ENCODE results near the gene AGAP1.

Gene AGAP1

GRCh38 chr2:235986361-235986760 is 492.5 kb downstream of the AGAP1 start:
- peaks cover 6% of the 10 kb centered on the region for H3K27me3 Mint-ChIP-seq
- no peaks in the 10 kb centered on the region for H3K4me1 Mint-ChIP-seq
- no peak for DNase-seq

DNA sequence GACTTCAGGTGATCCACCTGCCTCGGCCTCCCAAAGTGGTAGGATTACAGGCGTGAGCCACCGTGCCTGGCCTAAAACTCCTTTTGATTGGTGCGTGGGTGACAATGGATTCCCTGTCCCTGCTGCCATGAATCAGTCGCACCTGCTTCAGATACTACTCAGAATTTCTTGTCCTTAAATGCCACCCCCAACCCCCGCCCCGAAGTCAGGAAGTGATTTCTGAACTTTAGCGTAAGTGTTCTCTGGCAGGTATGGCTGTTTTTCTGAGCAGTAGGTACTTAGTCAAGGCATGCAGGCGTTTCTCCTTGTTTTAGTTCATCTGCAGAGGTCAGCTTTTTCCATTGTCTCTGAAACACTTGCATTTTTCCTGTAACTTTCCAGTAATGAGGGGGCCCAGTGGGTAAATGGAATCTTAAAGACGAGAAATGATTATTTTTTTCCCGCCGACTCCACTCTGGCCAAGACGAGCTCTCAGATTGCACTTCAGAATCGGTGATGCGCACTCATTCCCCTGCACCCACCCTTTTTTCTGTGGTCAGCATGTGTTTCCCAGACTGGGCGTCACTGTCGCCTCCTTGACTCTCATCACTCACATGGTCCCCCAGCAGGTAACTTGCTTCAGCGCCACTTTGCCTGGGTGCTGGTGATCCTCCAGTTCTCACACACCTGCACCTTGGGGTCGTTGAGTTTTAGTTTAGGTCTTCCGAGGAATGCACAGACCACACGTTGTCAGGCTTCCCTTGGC is 494.6 kb downstream of the AGAP1 start:
- no peak for ATAC-seq
- H3K9me3 Mint-ChIP-seq = no peaks in the 10 kb centered on the region
- DNase-seq = no peak
- H3K27ac Mint-ChIP-seq = no peak overlapping the region
- no peak overlapping the region for H3K4me3 Mint-ChIP-seq
- no peaks in the 10 kb centered on the region for H3K36me3 Mint-ChIP-seq (ENCODE audit: low read depth)
- no peaks in the 10 kb centered on the region for H3K4me1 Mint-ChIP-seq
- peaks cover 6% of the 10 kb centered on the region for H3K27me3 Mint-ChIP-seq

More at GRCh38 chr2:235986361-235986760, 492.5 kb downstream of the AGAP1 start:
- ATAC-seq = no peak
- no peak overlapping the region for H3K27ac Mint-ChIP-seq
- H3K36me3 Mint-ChIP-seq (ENCODE audit: low read depth) = no peaks in the 10 kb centered on the region
- H3K9me3 Mint-ChIP-seq = no peaks in the 10 kb centered on the region
- H3K4me3 Mint-ChIP-seq = no peak overlapping the region

DNA sequence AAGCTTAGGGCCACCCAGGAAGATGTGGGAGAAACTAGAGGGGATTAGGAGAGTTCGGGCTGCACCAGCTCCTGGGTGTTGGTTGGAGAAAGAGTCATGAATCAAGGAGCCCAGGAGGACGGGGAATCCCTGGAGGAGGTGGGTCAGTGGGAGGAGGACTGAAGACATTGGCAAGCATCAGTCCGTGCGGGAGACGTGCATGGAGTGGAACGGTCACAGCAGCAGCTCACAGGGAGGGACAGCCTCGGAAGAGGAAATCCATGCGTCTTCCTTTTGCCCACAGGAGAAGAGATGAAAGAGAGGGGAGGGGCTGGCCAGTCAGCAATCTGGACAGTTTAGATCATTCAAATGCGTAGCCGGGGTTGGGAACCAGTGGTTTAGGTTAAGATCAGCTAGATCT is 495.7 kb downstream of the AGAP1 start:
- Mint-ChIP-seq H3K9me3 (no peaks in the 10 kb centered on the region), H3K27me3 (peaks cover 6% of the 10 kb centered on the region), H3K27ac (no peak overlapping the region), H3K36me3 (ENCODE audit: low read depth) (no peaks in the 10 kb centered on the region), H3K4me3 (no peak overlapping the region), H3K4me1 (no peaks in the 10 kb centered on the region)
- no peak for ATAC-seq
- no peak for DNase-seq

DNA sequence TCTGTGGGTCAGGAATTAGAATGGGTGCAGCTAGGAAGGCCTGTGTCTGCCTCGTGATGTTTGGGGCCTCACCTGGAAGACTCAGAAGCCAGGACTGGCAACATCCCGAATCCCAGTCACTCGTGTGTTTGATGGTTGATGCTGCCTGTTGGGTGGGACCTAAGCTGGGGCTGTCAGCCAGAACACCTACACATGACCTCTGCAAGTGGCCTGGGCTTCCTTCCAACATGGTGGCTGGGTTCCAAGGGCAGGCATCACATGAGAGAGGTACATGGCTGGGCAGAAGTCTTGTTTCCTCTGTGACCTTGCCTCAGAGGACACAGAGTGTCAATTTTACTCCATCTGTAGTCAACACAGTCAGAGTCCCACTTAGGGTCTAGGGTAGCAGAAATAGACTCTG is 496.5 kb downstream of the AGAP1 start:
- no peaks in the 10 kb centered on the region for H3K4me1 Mint-ChIP-seq
- no peaks in the 10 kb centered on the region for H3K36me3 Mint-ChIP-seq (ENCODE audit: low read depth)
- ATAC-seq = no peak
- peaks cover 6% of the 10 kb centered on the region for H3K27me3 Mint-ChIP-seq
- H3K4me3 Mint-ChIP-seq = no peak overlapping the region
- no peak for DNase-seq
- H3K9me3 Mint-ChIP-seq = no peaks in the 10 kb centered on the region
- H3K27ac Mint-ChIP-seq = no peak overlapping the region

DNA sequence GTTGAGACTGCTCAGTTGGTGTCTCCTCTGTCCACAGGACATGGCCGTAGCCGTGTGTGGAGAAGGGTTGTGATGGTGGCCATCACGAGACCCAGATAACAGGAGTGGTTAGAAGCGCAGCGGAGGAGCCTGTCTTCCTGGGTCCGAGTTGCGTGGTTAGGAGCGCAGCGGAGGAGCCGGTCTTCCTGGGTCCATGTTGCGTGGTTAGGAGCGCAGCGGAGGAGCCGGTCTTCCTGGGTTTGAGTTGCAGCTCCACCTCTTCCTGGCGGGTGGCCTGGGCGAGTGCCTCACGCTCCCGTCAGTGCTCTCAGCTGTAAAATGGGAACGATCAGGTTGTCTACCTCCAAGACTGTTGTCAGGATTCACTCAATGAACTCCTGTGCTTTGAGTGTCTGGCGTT is 498.2 kb downstream of the AGAP1 start:
- H3K27ac Mint-ChIP-seq = no peak overlapping the region
- no peaks in the 10 kb centered on the region for H3K36me3 Mint-ChIP-seq (ENCODE audit: low read depth)
- H3K27me3 Mint-ChIP-seq = peaks cover 8% of the 10 kb centered on the region
- H3K4me3 Mint-ChIP-seq = no peak overlapping the region
- no peak for DNase-seq
- no peak for ATAC-seq
- no peaks in the 10 kb centered on the region for H3K4me1 Mint-ChIP-seq
- H3K9me3 Mint-ChIP-seq = no peaks in the 10 kb centered on the region

GRCh38 chr2:235996419-235996818 is 502.6 kb downstream of the AGAP1 start:
- Mint-ChIP-seq H3K4me1 (no peaks in the 10 kb centered on the region), H3K9me3 (peaks cover 4% of the 10 kb centered on the region), H3K27ac (no peak overlapping the region), H3K4me3 (no peak overlapping the region), H3K36me3 (ENCODE audit: low read depth) (no peaks in the 10 kb centered on the region), H3K27me3 (peaks cover 1% of the 10 kb centered on the region)
- no peak for DNase-seq
- no peak for ATAC-seq

GRCh38 chr2:235999011-235999410 is 505.2 kb downstream of the AGAP1 start:
- H3K4me3 Mint-ChIP-seq = no peak overlapping the region
- no peaks in the 10 kb centered on the region for H3K4me1 Mint-ChIP-seq
- peaks cover 4% of the 10 kb centered on the region for H3K9me3 Mint-ChIP-seq
- H3K36me3 Mint-ChIP-seq (ENCODE audit: low read depth) = no peaks in the 10 kb centered on the region
- no peak for ATAC-seq
- H3K27me3 Mint-ChIP-seq = peaks cover 1% of the 10 kb centered on the region
- no peak for DNase-seq
- H3K27ac Mint-ChIP-seq = no peak overlapping the region

- no peak overlapping the region for H3K27ac Mint-ChIP-seq
- no peaks in the 10 kb centered on the region for H3K4me1 Mint-ChIP-seq
- H3K4me3 Mint-ChIP-seq = no peak overlapping the region
- ATAC-seq (no peak), DNase-seq (no peak)
- H3K9me3 Mint-ChIP-seq = peaks cover 4% of the 10 kb centered on the region
- H3K27me3 Mint-ChIP-seq = no peaks in the 10 kb centered on the region
- H3K36me3 Mint-ChIP-seq (ENCODE audit: low read depth) = no peaks in the 10 kb centered on the region
These were observed 507.5 kb downstream of the AGAP1 start for GRCh38 chr2:236001166-236001828.

DNA sequence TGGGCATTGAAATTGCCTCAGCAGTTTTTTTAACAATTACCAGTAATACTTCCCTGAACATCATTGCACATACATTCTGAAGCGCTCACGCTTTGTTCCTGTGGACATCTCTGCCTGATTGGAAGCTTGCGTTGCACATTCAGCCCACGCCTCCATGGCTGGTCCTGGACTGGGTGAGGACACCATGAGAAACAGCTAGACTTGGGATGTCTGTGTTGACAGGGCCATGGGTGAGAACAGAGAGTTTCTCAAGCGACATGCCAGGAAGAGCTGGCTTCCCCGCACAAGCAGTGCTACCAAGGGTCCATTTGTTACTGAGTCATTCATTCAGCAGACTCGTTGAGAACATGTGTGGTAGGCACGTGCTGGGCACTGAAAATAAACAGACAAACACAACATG is 508.0 kb downstream of the AGAP1 start:
- Mint-ChIP-seq H3K27ac (no peak overlapping the region), H3K9me3 (peaks cover 4% of the 10 kb centered on the region), H3K27me3 (peaks cover 2% of the 10 kb centered on the region), H3K4me1 (no peaks in the 10 kb centered on the region), H3K36me3 (ENCODE audit: low read depth) (no peaks in the 10 kb centered on the region), H3K4me3 (no peak overlapping the region)
- DNase-seq (no peak), ATAC-seq (no peak)

GRCh38 chr2:236008006-236008405 is 514.2 kb downstream of the AGAP1 start:
- Mint-ChIP-seq H3K4me3 (no peak overlapping the region), H3K27me3 (peaks cover 2% of the 10 kb centered on the region), H3K9me3 (no peaks in the 10 kb centered on the region), H3K27ac (no peak overlapping the region), H3K4me1 (no peaks in the 10 kb centered on the region), H3K36me3 (ENCODE audit: low read depth) (no peaks in the 10 kb centered on the region)
- DNase-seq = no peak
- ATAC-seq = no peak

DNA sequence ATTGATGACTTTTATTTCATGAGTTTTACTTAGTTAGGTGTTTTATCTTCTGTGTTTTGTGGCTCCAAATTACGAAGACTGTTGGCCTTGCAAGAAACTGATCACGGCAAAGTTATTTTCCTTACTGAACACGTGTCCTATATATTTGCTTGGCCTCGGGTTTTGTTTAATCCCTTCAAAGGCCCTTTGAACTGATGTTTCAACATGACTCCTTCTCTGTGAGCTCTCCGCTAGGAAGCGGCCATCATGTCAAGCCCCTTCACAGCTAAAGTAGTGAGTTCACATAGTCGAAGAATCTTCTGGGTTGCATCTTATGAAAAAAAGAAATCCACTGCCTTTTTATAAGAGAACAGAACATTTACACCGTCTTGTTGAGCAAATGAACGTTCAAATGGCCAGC is 515.0 kb downstream of the AGAP1 start:
- DNase-seq (no peak), ATAC-seq (no peak)
- H3K27ac Mint-ChIP-seq = no peak overlapping the region
- H3K36me3 Mint-ChIP-seq (ENCODE audit: low read depth) = no peaks in the 10 kb centered on the region
- no peaks in the 10 kb centered on the region for H3K9me3 Mint-ChIP-seq
- peaks cover 2% of the 10 kb centered on the region for H3K27me3 Mint-ChIP-seq
- no peak overlapping the region for H3K4me3 Mint-ChIP-seq
- no peaks in the 10 kb centered on the region for H3K4me1 Mint-ChIP-seq

- ATAC-seq (no peak), DNase-seq (no peak)
- peaks cover 11% of the 10 kb centered on the region for H3K27me3 Mint-ChIP-seq
- no peaks in the 10 kb centered on the region for H3K36me3 Mint-ChIP-seq (ENCODE audit: low read depth)
- H3K4me3 Mint-ChIP-seq = no peak overlapping the region
- no peaks in the 10 kb centered on the region for H3K9me3 Mint-ChIP-seq
- H3K4me1 Mint-ChIP-seq = peaks cover 2% of the 10 kb centered on the region
- H3K27ac Mint-ChIP-seq = no peak overlapping the region
These were observed 517.3 kb downstream of the AGAP1 start for GRCh38 chr2:236010920-236011685.

DNA sequence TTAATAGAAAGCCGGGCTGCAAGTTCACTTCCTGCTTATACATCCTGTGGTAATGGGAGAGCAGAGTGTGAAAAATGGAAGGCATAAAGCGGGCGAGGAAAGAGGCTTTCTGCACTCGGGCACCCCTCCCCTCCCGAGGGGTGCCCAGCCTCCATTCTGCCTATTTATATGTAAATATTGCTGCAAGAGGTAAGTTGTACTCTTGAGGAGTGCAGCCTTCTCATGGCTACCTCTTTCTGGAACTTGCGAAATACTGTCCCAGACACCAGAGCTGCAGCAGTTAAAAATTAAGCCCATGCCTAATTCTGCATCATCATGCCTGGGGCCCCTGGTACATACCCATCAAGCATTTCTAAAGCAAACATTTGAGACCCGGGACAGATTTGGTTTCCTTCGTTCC is 518.3 kb downstream of the AGAP1 start:
- no peaks in the 10 kb centered on the region for H3K36me3 Mint-ChIP-seq (ENCODE audit: low read depth)
- H3K9me3 Mint-ChIP-seq = no peaks in the 10 kb centered on the region
- peaks cover 13% of the 10 kb centered on the region for H3K27me3 Mint-ChIP-seq
- no peak overlapping the region for H3K27ac Mint-ChIP-seq
- H3K4me3 Mint-ChIP-seq = no peak overlapping the region
- DNase-seq (no peak), ATAC-seq (no peak)
- peaks cover 2% of the 10 kb centered on the region for H3K4me1 Mint-ChIP-seq

GRCh38 chr2:236014408-236015131 is 520.7 kb downstream of the AGAP1 start:
- no peaks in the 10 kb centered on the region for H3K36me3 Mint-ChIP-seq (ENCODE audit: low read depth)
- H3K9me3 Mint-ChIP-seq = no peaks in the 10 kb centered on the region
- H3K4me1 Mint-ChIP-seq = peaks cover 2% of the 10 kb centered on the region
- H3K4me3 Mint-ChIP-seq = no peak overlapping the region
- no peak overlapping the region for H3K27ac Mint-ChIP-seq
- H3K27me3 Mint-ChIP-seq = peaks cover 13% of the 10 kb centered on the region
- ATAC-seq (no peak), DNase-seq (no peak)
